Naive thymus-derived CD4-positive, alpha-beta T cell (primary cell): ENCODE results near the gene CCM2L. TPM values are rescaled to one million over a fixed set of nuclear protein-coding genes. Genes with fewer than 3 reads are reported as not detected.
A peak's percentile ranks its signal among the peaks of the same experiment; 100 is the strongest.

Experiments
- ATAC-seq: fragments of 150-1000 bp; cut with Tn5 transposase; 2 replicates; pipeline ENCODE4 v1.10.0; 2021; ENCODE audit warnings: mild to moderate bottlenecking, moderate library complexity
- CTCF ChIA-PET: fragments of 350-600 bp; sonication (Branson Sonifier 250); formaldehyde crosslinking; loops from one replicate; lab custom pipeline; 2021; ENCODE audit warnings: antibody characterized with exemption; lab: Charles Lee
- POLR2A ChIA-PET: fragments of 350-600 bp; sonication (Branson Sonifier 250); formaldehyde crosslinking; loops from one replicate; lab custom pipeline; 2021; ENCODE audit warnings: antibody characterized with exemption, inconsistent platforms; lab: Charles Lee
- DNase-seq, 9 donors: peaks; one replicate each; pipeline versions ENCODE4 v3.0.0 to v3.0.0-alpha.2; 2020 to 2022; ENCODE audit warnings: mixed read lengths in 1 of 9
- H3K27ac ChIP-seq: one replicate; pipeline ENCODE4 v1.7.0; 2013; ENCODE audit warnings: mild to moderate bottlenecking, low read depth, low read length, moderate library complexity
- H3K27me3 ChIP-seq, 2 donors: one replicate each; pipeline ENCODE4 v1.7.0; 2013; ENCODE audit warnings: low read length in 2 of 2, mild to moderate bottlenecking in 2 of 2, moderate library complexity in 2 of 2; ENCODE audit not compliant: control insufficient read depth in 2 of 2, insufficient read depth in 2 of 2
- H3K36me3 ChIP-seq, 3 experiments: 1 replicate in 2 of 3; 2 replicates in 1 of 3; pipeline ENCODE4 v1.7.0; 2013; ENCODE audit warnings: low read length in 3 of 3, mild to moderate bottlenecking in 3 of 3, moderate library complexity in 1 of 3; ENCODE audit not compliant: insufficient read depth in 3 of 3, control insufficient read depth in 2 of 3
- H3K4me1 ChIP-seq, 2 donors: one replicate each; pipeline ENCODE4 v1.7.0; 2013; ENCODE audit warnings: low read length in 2 of 2, mild to moderate bottlenecking in 2 of 2, moderate library complexity in 1 of 2; ENCODE audit not compliant: control insufficient read depth in 2 of 2, insufficient read depth in 2 of 2
- H3K4me3 ChIP-seq: 2 replicates; pipeline ENCODE4 v1.7.0; 2013; ENCODE audit warnings: mild to moderate bottlenecking, low read length
- H3K9me3 ChIP-seq, 3 experiments: 1 replicate in 2 of 3; 2 replicates in 1 of 3; pipeline ENCODE4 v1.7.0; 2013; ENCODE audit warnings: low read length in 3 of 3; ENCODE audit not compliant: control insufficient read depth in 2 of 3
- H3K27ac Mint-ChIP-seq, 9 donors: one replicate each; pipeline ENCODE4 v1.8.0; 2020 to 2022; ENCODE audit warnings: mixed read lengths in 9 of 9, mild to moderate bottlenecking in 8 of 9, moderate library complexity in 5 of 9, inconsistent platforms in 2 of 9
- H3K27me3 Mint-ChIP-seq, 5 donors: one replicate each; pipeline ENCODE4 v1.8.0; 2021 to 2022; ENCODE audit warnings: mixed read lengths in 5 of 5, mild to moderate bottlenecking in 1 of 5
- H3K36me3 Mint-ChIP-seq, 5 donors: one replicate each; pipeline ENCODE4 v1.8.0; 2020 to 2022; ENCODE audit warnings: mixed read lengths in 5 of 5, mild to moderate bottlenecking in 3 of 5, inconsistent platforms in 1 of 5
- H3K4me1 Mint-ChIP-seq, 7 donors: one replicate each; pipeline ENCODE4 v1.8.0; 2020 to 2022; ENCODE audit warnings: mixed read lengths in 7 of 7, mild to moderate bottlenecking in 3 of 7, inconsistent platforms in 1 of 7
- H3K4me3 Mint-ChIP-seq, 10 donors: one replicate each; pipeline ENCODE4 v1.8.0; 2020 to 2022; ENCODE audit warnings: mild to moderate bottlenecking in 10 of 10, mixed read lengths in 10 of 10, moderate library complexity in 6 of 10, inconsistent platforms in 2 of 10
- H3K9me3 Mint-ChIP-seq, 11 donors: one replicate each; pipeline ENCODE4 v1.8.0; 2020 to 2022; ENCODE audit warnings: mixed read lengths in 11 of 11, mild to moderate bottlenecking in 4 of 11, inconsistent platforms in 1 of 11, moderate library complexity in 1 of 11
- intact Hi-C, 2 donors: fragments of 100-400 bp; cut with micrococcal nuclease; formaldehyde crosslinking; loops; one replicate each; pipeline ENCODE4 v1.15.1; 2023
- polyA plus RNA-seq, 2 donors: library from polyadenylated mRNA; unstranded; fragments of 300-500 nt; fragmentation: Illumina TruSeq; gene quantifications; one replicate each; pipeline ENCODE4 v1.2.3, GENCODE V29; 2021
- total RNA-seq, 6 experiments: library from RNA in 5 of 6; stranded (reverse) in 5 of 6; gene quantifications; 1 replicate in 5 of 6; 2 replicates in 1 of 6; pipeline ENCODE4 v1.2.3 and lab custom pipeline; 2021 to 2026

CCM2L gene
- total RNA-seq (not detected), polyA plus RNA-seq (not detected), total RNA-seq (lab: John Stamatoyannopoulos, UW) (not detected)

DNA sequence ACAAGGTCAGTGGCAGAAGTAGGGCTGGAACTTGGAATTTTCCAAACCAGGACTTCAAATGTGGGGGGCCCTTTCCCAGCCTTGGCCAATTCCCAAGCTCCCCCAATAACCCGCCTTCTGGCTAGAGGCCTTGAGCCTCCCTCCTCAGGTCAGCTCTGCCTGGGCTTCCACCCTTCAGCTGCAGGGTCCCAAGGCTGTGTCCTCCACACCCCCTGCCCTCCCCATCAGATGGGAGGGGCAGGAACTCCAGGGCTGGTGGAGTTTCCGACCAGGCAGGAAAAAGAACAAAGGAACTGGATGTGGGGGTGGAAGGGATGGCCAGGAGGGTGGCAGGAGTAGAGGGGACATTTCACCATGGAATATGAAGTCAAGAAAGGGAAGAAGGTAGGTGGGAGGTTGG lies at the start of gene CCM2L:
Gene CCM2L, plus strand, starts transcription at position 338 of the 400 bp plus-strand sequence. Its CDS starts 17 bp downstream, at position 355.
- POLR2A ChIA-PET, result interaction anchor here (0.6 kb wide), 1 partner anchor 1374 kb away, joined by 3 read pairs; no protein-coding TSS in a partner anchor
- H3K9me3 ChIP-seq, result no peaks in the 10 kb centered on the region
- DNase-seq, result no peak

GRCh38 chr20:31962761-31963160 lies 47.5 kb upstream of the CCM2L start:
- H3K4me1 ChIP-seq, result no peaks in the 10 kb centered on the region
- CTCF ChIA-PET, result no interaction called here
- Mint-ChIP-seq H3K4me3 (no peak overlapping the region), H3K4me1 (peaks cover 0 to 5% (median 4%) of the 10 kb centered on the region in 7 donors), H3K27ac (no peak overlapping the region), H3K36me3 (peaks cover 0 to 5% (median 0%) of the 10 kb centered on the region in 5 donors), H3K9me3 (peaks cover 0 to 9% (median 1%) of the 10 kb centered on the region in 11 donors), H3K27me3 (peaks cover 39 to 64% (median 49%) of the 10 kb centered on the region in 5 donors)
- H3K27me3 ChIP-seq, result peaks cover 4 to 5% of the 10 kb centered on the region in 2 donors
- no peaks in the 10 kb centered on the region for H3K36me3 ChIP-seq
- POLR2A ChIA-PET, result interaction anchor here (1.0 kb wide), 1 partner anchor 11 kb away, joined by 3 read pairs; no protein-coding TSS in a partner anchor
- intact Hi-C loops, result no loop called here
- H3K4me3 ChIP-seq, result no peak overlapping the region
- no peak for DNase-seq
- ATAC-seq, result no peak
- no peaks in the 10 kb centered on the region for H3K9me3 ChIP-seq
- H3K27ac ChIP-seq, result no peak overlapping the region

More for the DNA sequence above, at the start of gene CCM2L:
- Mint-ChIP-seq H3K27ac (no peak within 1 kb of the TSS), H3K4me1 (peaks cover 0 to 9% (median 0%) of the 10 kb centered on the region in 7 donors), H3K4me3 (no peak within 1 kb of the TSS), H3K27me3 (peaks cover 7 to 25% (median 23%) of the 10 kb centered on the region in 5 donors), H3K36me3 (peaks cover 0 to under 1% (median 0%) of the 10 kb centered on the region in 5 donors), H3K9me3 (no peaks in the 10 kb centered on the region)
- CTCF ChIA-PET, result no interaction called here
- Histone ChIP-seq H3K36me3 (no peaks in the 10 kb centered on the region), H3K27ac (no peak within 1 kb of the TSS), H3K4me1 (no peaks in the 10 kb centered on the region), H3K4me3 (no peak within 1 kb of the TSS), H3K27me3 (no peaks in the 10 kb centered on the region)
- no peak for ATAC-seq
- intact Hi-C loops, result loop anchor here in 1 of 2 donors (10.0 kb wide), 1 partner anchor 345 kb away; no protein-coding TSS in a partner anchor

DNA sequence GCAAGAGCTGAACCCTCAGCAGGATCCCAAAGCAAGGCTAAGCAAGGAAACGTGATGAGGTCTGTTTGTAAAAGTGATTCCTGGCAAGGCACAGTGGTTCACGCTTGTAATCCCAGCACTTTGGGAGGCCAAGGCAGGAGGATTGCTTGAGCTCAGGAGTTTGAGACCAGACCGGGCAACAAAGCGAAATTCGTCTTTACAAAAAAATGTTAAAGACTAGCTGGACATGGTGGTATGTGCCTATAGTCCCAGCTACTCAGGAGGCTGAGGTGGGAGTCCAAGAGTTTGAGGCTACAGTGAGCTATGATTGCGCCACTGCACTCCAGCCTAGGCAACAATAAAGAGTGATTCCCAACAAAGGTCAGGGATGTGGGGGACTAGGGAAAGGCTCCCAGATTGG lies 46.3 kb upstream of the CCM2L start:
- H3K27me3 Mint-ChIP-seq, result peaks cover 41 to 61% (median 52%) of the 10 kb centered on the region in 5 donors

GRCh38 chr20:31966991-31967655 lies 43.1 kb upstream of the CCM2L start:
- no peak for ATAC-seq
- peak overlapping the region; percentile 21 to 90 (median 63) for H3K4me3 Mint-ChIP-seq
- Histone ChIP-seq H3K4me1 (no peaks in the 10 kb centered on the region), H3K27me3 (peaks cover 4 to 5% of the 10 kb centered on the region in 2 donors), H3K27ac (no peak overlapping the region), H3K36me3 (no peaks in the 10 kb centered on the region), H3K4me3 (no peak overlapping the region), H3K9me3 (no peaks in the 10 kb centered on the region)
- intact Hi-C loops, result no loop called here
- no peak overlapping the region for H3K27ac Mint-ChIP-seq
- POLR2A ChIA-PET, result no interaction called here
- H3K36me3 Mint-ChIP-seq, result peaks cover 0 to 5% (median 0%) of the 10 kb centered on the region in 5 donors
- DNase-seq, result no peak
- CTCF ChIA-PET, result no interaction called here
- peaks cover 0 to 9% (median 9%) of the 10 kb centered on the region in 7 donors for H3K4me1 Mint-ChIP-seq
- peaks cover 49 to 78% (median 57%) of the 10 kb centered on the region in 5 donors for H3K27me3 Mint-ChIP-seq
- H3K9me3 Mint-ChIP-seq, result peaks cover 0 to 12% (median 1%) of the 10 kb centered on the region in 11 donors

More for the DNA sequence above, 46.3 kb upstream of the CCM2L start:
- intact Hi-C loops, result no loop called here
- Histone ChIP-seq H3K4me1 (no peaks in the 10 kb centered on the region), H3K36me3 (no peaks in the 10 kb centered on the region), H3K27ac (no peak overlapping the region), H3K9me3 (no peaks in the 10 kb centered on the region), H3K27me3 (peaks cover 4 to 5% of the 10 kb centered on the region in 2 donors), H3K4me3 (no peak overlapping the region)
- H3K27ac Mint-ChIP-seq, result no peak overlapping the region
- ChIA-PET POLR2A (no interaction called here), CTCF (interaction anchor here (1.1 kb wide), 1 partner anchor 9 kb away, joined by 3 read pairs; no protein-coding TSS in a partner anchor)
- H3K4me1 Mint-ChIP-seq, result peaks cover 0 to 9% (median 9%) of the 10 kb centered on the region in 7 donors
- peaks cover 0 to 5% (median 0%) of the 10 kb centered on the region in 5 donors for H3K36me3 Mint-ChIP-seq
- DNase-seq (no peak), ATAC-seq (no peak)
- H3K4me3 Mint-ChIP-seq, result no peak overlapping the region
- peaks cover 0 to 12% (median 1%) of the 10 kb centered on the region in 11 donors for H3K9me3 Mint-ChIP-seq

- no peaks in the 10 kb centered on the region for H3K4me1 ChIP-seq
- H3K4me3 Mint-ChIP-seq, result peak within 1 kb of the TSS; percentile 83 to 91 (median 88)
- no peaks in the 10 kb centered on the region for H3K36me3 ChIP-seq
- CTCF ChIA-PET, result no interaction called here
- ATAC-seq, result peak; percentile 33
- H3K27me3 ChIP-seq, result peaks cover 4 to 5% of the 10 kb centered on the region in 2 donors
- DNase-seq, result peak in 1 of 9 donors; percentile 34
- no peak within 1 kb of the TSS for H3K27ac ChIP-seq
- H3K4me1 Mint-ChIP-seq, result peaks cover 0 to 9% (median 9%) of the 10 kb centered on the region in 7 donors
- H3K9me3 ChIP-seq, result no peaks in the 10 kb centered on the region
- H3K27me3 Mint-ChIP-seq, result peaks cover 47 to 80% (median 58%) of the 10 kb centered on the region in 5 donors
- H3K9me3 Mint-ChIP-seq, result peaks cover 0 to 12% (median 1%) of the 10 kb centered on the region in 11 donors
- H3K36me3 Mint-ChIP-seq, result peaks cover 0 to 5% (median 0%) of the 10 kb centered on the region in 5 donors
- intact Hi-C loops, result loop anchor here (1.0 kb wide), 2 partner anchors 16 to 107 kb away; partner anchors contain the start of gene PDRG1 (in 2 of the 2)
- H3K27ac Mint-ChIP-seq, result peak within 1 kb of the TSS in 3 of 9 donors; percentile 46 to 75 (median 57)
- H3K4me3 ChIP-seq, result no peak within 1 kb of the TSS
- POLR2A ChIA-PET, result no interaction called here
Observed at GRCh38 chr20:31967830-31968249, 42.4 kb upstream of the CCM2L start, which contains the start of gene XKR7. XKR7 (plus strand) TSS chr20:31968151; CDS start chr20:31968176, 25 bp downstream.

- Mint-ChIP-seq H3K36me3 (peaks cover 0 to 5% (median 0%) of the 10 kb centered on the region in 5 donors), H3K27ac (peak overlapping the region in 3 of 9 donors; percentile 46 to 75 (median 57)), H3K9me3 (peaks cover 0 to 12% (median 1%) of the 10 kb centered on the region in 11 donors), H3K4me1 (peaks cover 0 to 9% (median 9%) of the 10 kb centered on the region in 7 donors), H3K4me3 (peak overlapping the region; percentile 83 to 91 (median 88)), H3K27me3 (peaks cover 46 to 81% (median 60%) of the 10 kb centered on the region in 5 donors)
- Histone ChIP-seq H3K27ac (no peak overlapping the region), H3K36me3 (no peaks in the 10 kb centered on the region), H3K27me3 (peaks cover 4 to 5% of the 10 kb centered on the region in 2 donors), H3K4me1 (no peaks in the 10 kb centered on the region), H3K4me3 (no peak overlapping the region), H3K9me3 (no peaks in the 10 kb centered on the region)
- DNase-seq, result peak; percentile 74 to 93 (median 85)
- intact Hi-C loops, result loop anchor here (1.0 kb wide), 2 partner anchors 16 to 107 kb away; partner anchors contain the start of gene PDRG1 (in 2 of the 2)
- ChIA-PET CTCF (no interaction called here), POLR2A (no interaction called here)
- peak; percentile 98 for ATAC-seq
Observed at GRCh38 chr20:31968291-31969126, 41.7 kb upstream of the CCM2L start.
